Measurements from ENCODE around the gene PIK3R6. TPM values are rescaled to one million over a fixed set of nuclear protein-coding genes. Genes with fewer than 3 reads are reported as not detected.

Gene PIK3R6
- total and polyA plus RNA-seq, 2 of the 13 experiments (the other 11 are each of a cell fraction or from before 2014, with no cell fraction given) = not detected

DNA sequence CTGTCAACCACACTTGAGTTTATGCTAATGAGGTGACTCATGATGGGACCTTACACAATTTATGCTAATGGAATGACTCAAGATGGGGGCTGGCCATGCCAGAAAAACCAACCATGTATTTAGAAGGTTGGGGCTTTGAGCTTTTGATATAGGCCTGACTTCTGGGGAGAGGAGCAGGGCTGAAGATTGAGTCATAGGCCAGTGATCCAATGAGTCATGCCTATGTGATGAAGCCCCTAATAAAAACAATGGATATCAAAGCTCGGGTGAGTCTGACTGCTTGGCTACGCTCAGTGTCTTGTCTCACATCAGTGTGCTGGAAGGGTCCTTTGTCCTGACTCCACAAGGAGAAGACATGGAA, 75.6 kb downstream of the PIK3R6 start:
- WGBS (ENCODE audit: low lambda C conversion rate) = 100% methylated on average over 1 of the region's 2 CpGs
- Histone ChIP-seq H4K20me1 (ENCODE audit: insufficient read depth, low read length) (no peaks in the 10 kb centered on the region), H3K4me2 (ENCODE audit: low read depth, low read length) (no peak overlapping the region), H3K27me3 (ENCODE audit: control insufficient read depth in 1 of 2, insufficient read depth in 2 of 2, low read length in 2 of 2) (peaks cover 3 to 66% of the 10 kb centered on the region in 2 experiments), H3K9ac (ENCODE audit: insufficient read depth, low read depth, low read length) (no peak overlapping the region), H3K4me3 (replicated peaks in 1 of 3; ENCODE audit: insufficient read depth in 1 of 3, low read depth in 2 of 3, low read length in 3 of 3) (no peak overlapping the region), H3K79me2 (ENCODE audit: insufficient read depth, low read length) (no peaks in the 10 kb centered on the region), H3K36me3 (replicated peaks in 1 of 2; ENCODE audit: control insufficient read depth in 1 of 2, insufficient read depth in 2 of 2, low read length in 2 of 2) (no peaks in the 10 kb centered on the region), H3K27ac (ENCODE audit: extremely low read length, insufficient read depth, low read length) (no peak overlapping the region), H2AFZ (ENCODE audit: low read length) (no peak overlapping the region), H3K9me3 (ENCODE audit: low read length) (no peaks in the 10 kb centered on the region), H3K4me1 (ENCODE audit: insufficient read depth, low read length) (peaks cover 18% of the 10 kb centered on the region)
- TF ChIP-seq SMAD3 (CRISPR knock-in tag; IDR thresholded peaks at IDR 0.05) (no peak), ZNF710 (CRISPR knock-in tag; IDR thresholded peaks at IDR 0.05; ENCODE audit: borderline replicate concordance) (no peak), SIN3B (IDR thresholded peaks at IDR 0.05; ENCODE audit: low read length) (no peak), HOXA5 (CRISPR knock-in tag; IDR thresholded peaks at IDR 0.05) (no peak), MAFK (conservative IDR thresholded peaks at IDR 0.05 in 1 of 2, IDR thresholded peaks at IDR 0.05 in 1 of 2; ENCODE audit: low read length in 2 of 2) (no peak), AKAP8 (CRISPR knock-in tag; IDR thresholded peaks at IDR 0.05) (no peak), SPEN (CRISPR knock-in tag; IDR thresholded peaks at IDR 0.05; ENCODE audit: low read depth) (no peak), ATAD3A (CRISPR knock-in tag; IDR thresholded peaks at IDR 0.05) (no peak), ZNF180 (CRISPR knock-in tag; IDR thresholded peaks at IDR 0.05; ENCODE audit: borderline replicate concordance, low read depth) (no peak)
- TF ChIP-seq, protein P1, sequence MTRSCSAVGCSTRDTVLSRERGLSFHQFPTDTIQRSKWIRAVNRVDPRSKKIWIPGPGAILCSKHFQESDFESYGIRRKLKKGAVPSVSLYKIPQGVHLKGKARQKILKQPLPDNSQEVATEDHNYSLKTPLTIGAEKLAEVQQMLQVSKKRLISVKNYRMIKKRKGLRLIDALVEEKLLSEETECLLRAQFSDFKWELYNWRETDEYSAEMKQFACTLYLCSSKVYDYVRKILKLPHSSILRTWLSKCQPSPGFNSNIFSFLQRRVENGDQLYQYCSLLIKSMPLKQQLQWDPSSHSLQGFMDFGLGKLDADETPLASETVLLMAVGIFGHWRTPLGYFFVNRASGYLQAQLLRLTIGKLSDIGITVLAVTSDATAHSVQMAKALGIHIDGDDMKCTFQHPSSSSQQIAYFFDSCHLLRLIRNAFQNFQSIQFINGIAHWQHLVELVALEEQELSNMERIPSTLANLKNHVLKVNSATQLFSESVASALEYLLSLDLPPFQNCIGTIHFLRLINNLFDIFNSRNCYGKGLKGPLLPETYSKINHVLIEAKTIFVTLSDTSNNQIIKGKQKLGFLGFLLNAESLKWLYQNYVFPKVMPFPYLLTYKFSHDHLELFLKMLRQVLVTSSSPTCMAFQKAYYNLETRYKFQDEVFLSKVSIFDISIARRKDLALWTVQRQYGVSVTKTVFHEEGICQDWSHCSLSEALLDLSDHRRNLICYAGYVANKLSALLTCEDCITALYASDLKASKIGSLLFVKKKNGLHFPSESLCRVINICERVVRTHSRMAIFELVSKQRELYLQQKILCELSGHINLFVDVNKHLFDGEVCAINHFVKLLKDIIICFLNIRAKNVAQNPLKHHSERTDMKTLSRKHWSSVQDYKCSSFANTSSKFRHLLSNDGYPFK (CRISPR knock-in tag; IDR thresholded peaks at IDR 0.05; ENCODE audit: borderline replicate concordance) = no peak
- TF ChIP-seq, protein P2, sequence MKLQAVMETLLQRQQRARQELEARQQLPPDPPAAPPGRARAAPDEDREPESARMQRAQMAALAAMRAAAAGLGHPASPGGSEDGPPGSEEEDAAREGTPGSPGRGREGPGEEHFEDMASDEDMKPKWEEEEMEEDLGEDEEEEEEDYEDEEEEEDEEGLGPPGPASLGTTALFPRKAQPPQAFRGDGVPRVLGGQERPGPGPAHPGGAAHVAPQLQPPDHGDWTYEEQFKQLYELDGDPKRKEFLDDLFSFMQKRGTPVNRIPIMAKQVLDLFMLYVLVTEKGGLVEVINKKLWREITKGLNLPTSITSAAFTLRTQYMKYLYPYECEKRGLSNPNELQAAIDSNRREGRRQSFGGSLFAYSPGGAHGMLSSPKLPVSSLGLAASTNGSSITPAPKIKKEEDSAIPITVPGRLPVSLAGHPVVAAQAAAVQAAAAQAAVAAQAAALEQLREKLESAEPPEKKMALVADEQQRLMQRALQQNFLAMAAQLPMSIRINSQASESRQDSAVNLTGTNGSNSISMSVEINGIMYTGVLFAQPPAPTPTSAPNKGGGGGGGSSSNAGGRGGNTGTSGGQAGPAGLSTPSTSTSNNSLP (IDR thresholded peaks at IDR 0.05; ENCODE audit: low read depth, low read length) = no peak
- TF ChIP-seq, protein P3, sequence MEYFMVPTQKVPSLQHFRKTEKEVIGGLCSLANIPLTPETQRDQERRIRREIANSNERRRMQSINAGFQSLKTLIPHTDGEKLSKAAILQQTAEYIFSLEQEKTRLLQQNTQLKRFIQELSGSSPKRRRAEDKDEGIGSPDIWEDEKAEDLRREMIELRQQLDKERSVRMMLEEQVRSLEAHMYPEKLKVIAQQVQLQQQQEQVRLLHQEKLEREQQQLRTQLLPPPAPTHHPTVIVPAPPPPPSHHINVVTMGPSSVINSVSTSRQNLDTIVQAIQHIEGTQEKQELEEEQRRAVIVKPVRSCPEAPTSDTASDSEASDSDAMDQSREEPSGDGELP (IDR thresholded peaks at IDR 0.05; ENCODE audit: borderline replicate concordance, low read depth) = no peak
- intact Hi-C loops (cut with micrococcal nuclease; ENCODE audit: unreplicated experiment) (no loop called here), in situ Hi-C loops (cut with HindIII; ENCODE audit: extremely low pct_ligation_motif_present, low pct_unique_long_range_greater_than_20kb) (no loop called here)
- ChIA-PET CTCF (ENCODE audit: low intra/inter-chr PET ratio, low total read pairs) (no interaction called here), POLR2A (no interaction called here)
- BruUV-seq (replicated peaks) = no TSS peak
- ATAC-seq (no peak), FAIRE-seq (no peak), DNase-seq (ENCODE audit: low spot score) (no peak)

Data from HepG2 (cell line).